NCI-H460 (cell line): ENCODE measurements around the gene GTF3C6. TPM values are rescaled to one million over a fixed set of nuclear protein-coding genes. Genes with fewer than 3 reads are reported as not detected.
"Not testable (repeated sequence)": the region's sequence is repeated elsewhere in the genome, so short reads cannot be mapped to it uniquely, and the experiment has no call there.

Experiments used
- DNase-seq: peaks from one replicate; pipeline ENCODE4 v3.0.0-alpha.2; 2016; ENCODE audit warnings: low read depth; ENCODE audit errors: extremely low read depth
- total RNA-seq: library from RNA; depleted of rRNA; stranded (reverse); fragments of >200 nt; shearing (Covaris generic); gene quantifications from 2 replicates; pipeline ENCODE4 v1.2.3, GENCODE V29; 2014; rRNA removed

The GTF3C6 gene
- total RNA-seq, 1 experiment from 2014 or later, result 69.8 TPM

GRCh38 chr6:110976575-110976974 is 18.1 kb downstream of the GTF3C6 start:
- no peak for DNase-seq

GRCh38 chr6:110979565-110980101 is 21.1 kb downstream of the GTF3C6 start:
- no peak for DNase-seq

GRCh38 chr6:110980227-110980626 is 21.7 kb downstream of the GTF3C6 start:
- no peak for DNase-seq

- DNase-seq, result no peak
These were observed 22.1 kb downstream of the GTF3C6 start for GRCh38 chr6:110980648-110981047.

GRCh38 chr6:110981202-110981600 is 22.7 kb downstream of the GTF3C6 start:
- DNase-seq, result no peak

GRCh38 chr6:110990840-110991576 is 32.5 kb downstream of the GTF3C6 start:
- no peak for DNase-seq

- DNase-seq, result no peak
These were observed 38.2 kb downstream of the GTF3C6 start for GRCh38 chr6:110996691-110997090.

- peak; percentile 16 for DNase-seq
These were observed 41.2 kb downstream of the GTF3C6 start for GRCh38 chr6:110999634-111000270.

GRCh38 chr6:111002350-111002749 is 43.8 kb downstream of the GTF3C6 start:
- DNase-seq, result no peak

- DNase-seq, result peak; percentile 32
These were observed 53.0 kb downstream of the GTF3C6 start for GRCh38 chr6:111011360-111012142.

GRCh38 chr6:111012143-111012452 is 53.6 kb downstream of the GTF3C6 start:
- DNase-seq, result no peak

- not testable (repeated sequence) for DNase-seq
These were observed 54.0 kb downstream of the GTF3C6 start for GRCh38 chr6:111012520-111012919.

GRCh38 chr6:111013144-111013915 is 54.8 kb downstream of the GTF3C6 start:
- DNase-seq, result no peak

GRCh38 chr6:111015389-111016124 is 57.1 kb downstream of the GTF3C6 start:
- no peak for DNase-seq

- not testable (repeated sequence) for DNase-seq
These were observed 58.7 kb downstream of the GTF3C6 start for GRCh38 chr6:111017241-111017640.

Other genes starting within 250 kb of the GTF3C6 start
- 4.0 and 4.9 TPM in 2 replicates for gene CDK19, start 143.2 kb upstream of the GTF3C6 start, total RNA-seq
- gene AMD1, start 83.9 kb upstream of the GTF3C6 start, total RNA-seq, result 96.5 and 100 TPM in 2 replicates
- gene RPF2, start 23.3 kb downstream of the GTF3C6 start, total RNA-seq, result 91.6 and 93.7 TPM in 2 replicates
- 2.3 and 2.5 TPM in 2 replicates for gene SLC16A10, start 128.8 kb downstream of the GTF3C6 start, total RNA-seq